ENCODE measurements around the gene RGS10. TPM values are rescaled to one million over a fixed set of nuclear protein-coding genes. Genes with fewer than 3 reads are reported as not detected.

Gene RGS10
- total RNA-seq, 4 donors from 2014 or later = 18.6 to 32.6 (median 28.4) TPM

DNA sequence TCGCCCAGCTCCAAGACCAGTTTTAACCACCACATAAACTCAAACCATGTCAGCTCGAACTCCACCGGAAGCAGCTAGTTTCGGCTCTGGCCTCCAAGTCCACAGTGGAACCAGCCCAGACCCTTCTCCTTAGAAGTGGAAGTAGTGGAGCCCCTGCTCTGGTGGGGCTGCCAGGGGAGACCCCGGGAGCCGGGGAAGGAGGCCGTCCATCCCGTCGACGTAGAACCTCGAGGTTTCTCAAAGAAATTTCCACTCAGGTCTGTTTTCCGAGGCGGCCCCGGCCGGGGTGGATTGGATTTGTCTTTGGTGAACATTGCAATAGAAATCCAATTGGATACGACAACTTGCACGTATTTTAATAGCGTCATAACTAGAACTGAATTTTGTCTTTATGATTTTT, 87.5 kb downstream of the RGS10 start:
- no peak for DNase-seq (ENCODE audit: low spot score in 2 of 2)
- H3K4me1 ChIP-seq = peaks cover 0 to 7% (median 0%) of the 10 kb centered on the region in 4 donors
- 93 to 94% methylated on average over 18 of the region's 18 CpGs for WGBS, 2 donors

GRCh38 chr10:119454316-119454715, 88.2 kb downstream of the RGS10 start:
- H3K27ac ChIP-seq = no peak overlapping the region
- H3K27me3 ChIP-seq = no peaks in the 10 kb centered on the region
- H3K4me1 ChIP-seq = peaks cover 0 to 11% (median 0%) of the 10 kb centered on the region in 4 donors
- H3K9me3 ChIP-seq = no peaks in the 10 kb centered on the region
- no peak overlapping the region for H3K4me3 ChIP-seq
- H3K36me3 ChIP-seq = peaks cover 0 to 83% (median 0%) of the 10 kb centered on the region in 3 donors
- TF ChIP-seq EP300 (IDR thresholded peaks at IDR 0.05) (no peak), POLR2A (IDR thresholded peaks at IDR 0.05) (no peak)
- TF ChIP-seq, protein P1, sequence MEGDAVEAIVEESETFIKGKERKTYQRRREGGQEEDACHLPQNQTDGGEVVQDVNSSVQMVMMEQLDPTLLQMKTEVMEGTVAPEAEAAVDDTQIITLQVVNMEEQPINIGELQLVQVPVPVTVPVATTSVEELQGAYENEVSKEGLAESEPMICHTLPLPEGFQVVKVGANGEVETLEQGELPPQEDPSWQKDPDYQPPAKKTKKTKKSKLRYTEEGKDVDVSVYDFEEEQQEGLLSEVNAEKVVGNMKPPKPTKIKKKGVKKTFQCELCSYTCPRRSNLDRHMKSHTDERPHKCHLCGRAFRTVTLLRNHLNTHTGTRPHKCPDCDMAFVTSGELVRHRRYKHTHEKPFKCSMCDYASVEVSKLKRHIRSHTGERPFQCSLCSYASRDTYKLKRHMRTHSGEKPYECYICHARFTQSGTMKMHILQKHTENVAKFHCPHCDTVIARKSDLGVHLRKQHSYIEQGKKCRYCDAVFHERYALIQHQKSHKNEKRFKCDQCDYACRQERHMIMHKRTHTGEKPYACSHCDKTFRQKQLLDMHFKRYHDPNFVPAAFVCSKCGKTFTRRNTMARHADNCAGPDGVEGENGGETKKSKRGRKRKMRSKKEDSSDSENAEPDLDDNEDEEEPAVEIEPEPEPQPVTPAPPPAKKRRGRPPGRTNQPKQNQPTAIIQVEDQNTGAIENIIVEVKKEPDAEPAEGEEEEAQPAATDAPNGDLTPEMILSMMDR (IDR thresholded peaks at IDR 0.05) = no peak
- no peak for DNase-seq (ENCODE audit: low spot score in 2 of 2)
- 79 to 86% methylated on average over 13 of the region's 13 CpGs for WGBS, 2 donors

More for the DNA sequence above, 87.5 kb downstream of the RGS10 start:
- no peak overlapping the region for H3K27ac ChIP-seq
- H3K4me3 ChIP-seq = no peak overlapping the region
- no peak for TF ChIP-seq POLR2A (IDR thresholded peaks at IDR 0.05)
- TF ChIP-seq, protein P1 (IDR thresholded peaks at IDR 0.05) = no peak
- no peak for TF ChIP-seq EP300 (IDR thresholded peaks at IDR 0.05)
- H3K27me3 ChIP-seq = no peaks in the 10 kb centered on the region
- H3K36me3 ChIP-seq = peaks cover 0 to 77% (median 0%) of the 10 kb centered on the region in 3 donors
- H3K9me3 ChIP-seq = no peaks in the 10 kb centered on the region

DNA sequence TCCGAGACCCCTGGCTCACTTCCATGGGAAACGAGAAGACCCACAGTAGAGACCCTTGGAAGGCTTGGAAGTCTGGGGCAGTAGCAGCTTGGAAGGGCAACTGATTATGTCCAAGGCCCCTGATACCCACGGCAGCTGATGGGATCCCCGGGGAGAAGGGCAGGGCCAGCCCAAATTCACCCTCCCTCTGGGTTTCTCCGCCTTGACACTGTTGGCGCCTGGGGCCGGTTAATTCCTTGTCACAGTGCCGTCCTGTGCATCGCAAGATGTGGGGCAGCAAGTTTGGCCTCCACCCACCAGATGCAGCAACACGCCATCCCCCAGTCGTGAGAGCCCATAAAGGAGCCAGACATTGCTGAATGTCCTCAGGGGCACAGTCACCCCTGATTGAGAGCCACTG, 89.2 kb downstream of the RGS10 start:
- peaks cover 0 to 11% (median 0%) of the 10 kb centered on the region in 4 donors for H3K4me1 ChIP-seq
- no peaks in the 10 kb centered on the region for H3K9me3 ChIP-seq
- no peak for DNase-seq (ENCODE audit: low spot score in 2 of 2)
- WGBS, 2 donors = 81 to 85% methylated on average over 5 to 11 of the region's 11 CpGs
- H3K27ac ChIP-seq = no peak overlapping the region
- no peaks in the 10 kb centered on the region for H3K27me3 ChIP-seq
- H3K36me3 ChIP-seq = peaks cover 0 to 93% (median 0%) of the 10 kb centered on the region in 3 donors
- TF ChIP-seq, protein P1 (IDR thresholded peaks at IDR 0.05) = no peak
- TF ChIP-seq EP300 (IDR thresholded peaks at IDR 0.05) = no peak
- no peak for TF ChIP-seq POLR2A (IDR thresholded peaks at IDR 0.05)
- no peak overlapping the region for H3K4me3 ChIP-seq

GRCh38 chr10:119452396-119452795, 90.1 kb downstream of the RGS10 start:
- Histone ChIP-seq H3K9me3 (no peaks in the 10 kb centered on the region), H3K27me3 (no peaks in the 10 kb centered on the region), H3K4me3 (no peak overlapping the region), H3K27ac (no peak overlapping the region), H3K4me1 (peaks cover 0 to 17% (median 0%) of the 10 kb centered on the region in 4 donors), H3K36me3 (peaks cover 0 to 95% (median 0%) of the 10 kb centered on the region in 3 donors)
- no peak for TF ChIP-seq POLR2A (IDR thresholded peaks at IDR 0.05)
- no peak for TF ChIP-seq EP300 (IDR thresholded peaks at IDR 0.05)
- TF ChIP-seq, protein P1 (IDR thresholded peaks at IDR 0.05) = no peak
- no peak for DNase-seq (ENCODE audit: low spot score in 2 of 2)
- 94 to 98% methylated on average over 7 to 14 of the region's 14 CpGs for WGBS, 2 donors

DNA sequence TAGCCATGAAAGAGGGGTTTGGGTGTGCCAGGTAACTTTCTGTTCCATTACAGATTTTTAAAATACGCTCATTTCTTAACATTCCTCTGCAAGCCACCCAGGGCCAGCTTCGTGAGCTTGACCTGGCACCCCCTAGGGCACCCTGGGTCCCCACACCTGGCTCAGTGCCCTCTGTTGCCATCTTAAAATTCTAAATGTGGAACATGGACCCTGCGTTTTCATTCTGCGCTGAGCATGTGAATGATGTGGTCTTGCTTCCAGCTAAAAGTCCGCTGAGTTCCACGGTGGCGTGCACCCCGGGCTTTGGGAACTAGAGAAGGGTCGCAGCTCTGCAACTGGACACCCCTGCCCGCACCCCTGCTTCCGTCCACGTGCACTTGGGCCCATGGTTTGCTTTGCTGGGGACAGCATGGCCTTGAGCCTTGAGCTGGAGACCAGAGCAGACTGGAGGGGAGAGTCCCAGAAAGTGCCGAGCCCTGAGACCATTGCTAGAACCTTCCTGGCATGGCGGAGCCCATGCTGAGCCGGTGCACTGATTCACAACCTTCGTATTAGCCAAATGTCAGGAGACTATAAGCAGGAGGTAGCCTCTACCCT, 91.1 kb downstream of the RGS10 start:
- no peak for DNase-seq (ENCODE audit: low spot score in 2 of 2)
- H3K4me1 ChIP-seq = peaks cover 0 to 18% (median 0%) of the 10 kb centered on the region in 4 donors
- peaks cover 0 to 97% (median 0%) of the 10 kb centered on the region in 3 donors for H3K36me3 ChIP-seq
- H3K27me3 ChIP-seq = no peaks in the 10 kb centered on the region
- no peak for TF ChIP-seq POLR2A (IDR thresholded peaks at IDR 0.05)
- TF ChIP-seq, protein P1 (IDR thresholded peaks at IDR 0.05) = no peak
- no peak for TF ChIP-seq EP300 (IDR thresholded peaks at IDR 0.05)
- no peak overlapping the region for H3K4me3 ChIP-seq
- 92 to 93% methylated on average over 15 to 16 of the region's 16 CpGs for WGBS, 2 donors
- H3K9me3 ChIP-seq = no peaks in the 10 kb centered on the region
- H3K27ac ChIP-seq = no peak overlapping the region

Measured in tibial nerve (tissue), 4 donors.